HG03045 (cell line): ENCODE measurements around the gene ATOSA.
A peak's percentile ranks its signal among the peaks of the same experiment; 100 is the strongest.

ENCODE experiments used
- ATAC-seq: cut with Tn5 transposase; IDR thresholded peaks from one replicate; pipeline ENCODE4 v1.9.1; 2021; ENCODE audit warnings: mild to moderate bottlenecking, moderate library complexity; ENCODE audit not compliant: unreplicated experiment

ATOSA gene

GRCh38 chr15:52679232-52680040, at the start of gene ATOSA:
Gene ATOSA, minus strand, starts transcription at chr15:52679388. Its CDS starts 1,367 bp downstream, at chr15:52678021.
- ATAC-seq: peak; percentile 77

GRCh38 chr15:52728899-52729298, 49.7 kb upstream of the ATOSA start:
- no peak for ATAC-seq

- ATAC-seq: no peak
Observed at GRCh38 chr15:52727815-52728214, 48.6 kb upstream of the ATOSA start.

- ATAC-seq: no peak
Observed at GRCh38 chr15:52726195-52726594, 47.0 kb upstream of the ATOSA start.

GRCh38 chr15:52718551-52718950, 39.4 kb upstream of the ATOSA start:
- no peak for ATAC-seq

- no peak for ATAC-seq
Observed at GRCh38 chr15:52717924-52718323, 38.7 kb upstream of the ATOSA start.

GRCh38 chr15:52717481-52717880, 38.3 kb upstream of the ATOSA start:
- ATAC-seq: no peak

- no peak for ATAC-seq
Observed at GRCh38 chr15:52716536-52716935, 37.3 kb upstream of the ATOSA start.

- ATAC-seq: no peak
Observed at GRCh38 chr15:52715411-52715810, 36.2 kb upstream of the ATOSA start.

GRCh38 chr15:52714968-52715367, 35.8 kb upstream of the ATOSA start:
- no peak for ATAC-seq

GRCh38 chr15:52710708-52711389, 31.7 kb upstream of the ATOSA start:
- ATAC-seq: no peak

GRCh38 chr15:52710050-52710707, 31.0 kb upstream of the ATOSA start:
- peak; percentile 44 for ATAC-seq

- ATAC-seq: peak; percentile 74
Observed at GRCh38 chr15:52709187-52709981, 30.2 kb upstream of the ATOSA start.

- ATAC-seq: no peak
Observed at GRCh38 chr15:52706091-52706490, 26.9 kb upstream of the ATOSA start.

GRCh38 chr15:52702390-52702789, 23.2 kb upstream of the ATOSA start:
- no peak for ATAC-seq

GRCh38 chr15:52699457-52699856, 20.3 kb upstream of the ATOSA start:
- ATAC-seq: no peak

GRCh38 chr15:52698514-52698913, 19.3 kb upstream of the ATOSA start:
- no peak for ATAC-seq

GRCh38 chr15:52697051-52697450, 17.9 kb upstream of the ATOSA start:
- no peak for ATAC-seq

- no peak for ATAC-seq
Observed at GRCh38 chr15:52695154-52695553, 16.0 kb upstream of the ATOSA start.

GRCh38 chr15:52689562-52689961, 10.4 kb upstream of the ATOSA start:
- no peak for ATAC-seq

GRCh38 chr15:52683580-52683979, 4.4 kb upstream of the ATOSA start:
- ATAC-seq: peak; percentile 29
